ENCODE data around the gene PRRT1.

GRCh38 chr6:32133786-32134185 is 18.0 kb downstream of the PRRT1 start:
- TF ChIP-seq EZH2 (IDR thresholded peaks at IDR 0.05; ENCODE audit: insufficient read depth, poor library complexity, severe bottlenecking) (no peak), EZH2phosphoT487 (IDR thresholded peaks at IDR 0.05; ENCODE audit: insufficient read depth, low read depth) (no peak)
